GM19324 (cell line): Measurements from ENCODE around the gene RDH13.
"Not testable (repeated sequence)": the region's sequence is repeated elsewhere in the genome, so short reads cannot be mapped to it uniquely, and the experiment has no call there.

Experiments
- ATAC-seq: cut with Tn5 transposase; IDR thresholded peaks from one replicate; pipeline ENCODE4 v1.9.1; 2021; ENCODE audit warnings: mild to moderate bottlenecking, moderate library complexity; ENCODE audit not compliant: unreplicated experiment, low FRiP score

Gene RDH13

GRCh38 chr19:55079400-55080038, 16.6 kb upstream of the RDH13 start:
- no peak for ATAC-seq

GRCh38 chr19:55078996-55079395, 16.0 kb upstream of the RDH13 start:
- ATAC-seq, result no peak

GRCh38 chr19:55077106-55077505, 14.2 kb upstream of the RDH13 start:
- no peak for ATAC-seq

GRCh38 chr19:55076321-55076720, 13.4 kb upstream of the RDH13 start:
- no peak for ATAC-seq

DNA sequence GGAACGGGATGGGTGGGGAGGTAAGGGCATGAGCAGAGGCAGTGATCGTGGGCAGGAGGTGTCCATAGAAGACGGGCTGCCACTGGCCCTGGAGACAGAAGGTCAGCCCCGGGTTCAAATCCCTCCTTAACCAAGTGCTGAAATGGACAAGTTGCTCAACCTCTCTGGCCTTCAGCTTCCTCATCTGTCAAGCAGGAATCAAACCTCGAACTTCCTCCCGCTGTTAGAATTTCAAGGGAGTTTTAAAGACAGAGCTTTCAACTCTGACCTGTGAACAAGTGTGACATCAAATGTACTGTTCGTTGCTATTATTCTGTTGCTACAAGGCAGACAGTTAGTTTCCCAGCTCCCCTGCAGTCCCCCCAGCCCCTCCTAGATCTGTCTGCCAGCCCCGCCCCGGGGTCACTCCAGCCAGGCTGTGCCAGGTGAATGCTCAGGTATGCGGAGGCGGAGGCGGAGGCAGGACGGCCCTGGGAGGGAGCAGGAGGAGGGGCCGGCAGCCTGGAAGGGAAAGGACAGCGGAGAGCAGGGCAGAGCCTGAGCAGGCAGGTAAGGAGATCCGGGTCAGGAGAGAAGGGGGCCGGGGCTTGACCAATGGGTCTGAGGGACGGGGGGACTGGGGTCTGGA, 12.5 kb upstream of the RDH13 start, which contains the start of gene EPS8L1:
Gene EPS8L1, plus strand, starts transcription at position 499 of the 628 bp plus-strand sequence. CDS start 576 bp downstream, outside the sequence.
- no peak for ATAC-seq

GRCh38 chr19:55071913-55072312, 9.0 kb upstream of the RDH13 start:
- ATAC-seq, result no peak

GRCh38 chr19:55071129-55071502, 8.2 kb upstream of the RDH13 start:
- ATAC-seq, result no peak

- no peak for ATAC-seq
Measured at GRCh38 chr19:55070466-55071128, 7.6 kb upstream of the RDH13 start.

GRCh38 chr19:55069865-55070197, 6.9 kb upstream of the RDH13 start:
- ATAC-seq, result no peak

DNA sequence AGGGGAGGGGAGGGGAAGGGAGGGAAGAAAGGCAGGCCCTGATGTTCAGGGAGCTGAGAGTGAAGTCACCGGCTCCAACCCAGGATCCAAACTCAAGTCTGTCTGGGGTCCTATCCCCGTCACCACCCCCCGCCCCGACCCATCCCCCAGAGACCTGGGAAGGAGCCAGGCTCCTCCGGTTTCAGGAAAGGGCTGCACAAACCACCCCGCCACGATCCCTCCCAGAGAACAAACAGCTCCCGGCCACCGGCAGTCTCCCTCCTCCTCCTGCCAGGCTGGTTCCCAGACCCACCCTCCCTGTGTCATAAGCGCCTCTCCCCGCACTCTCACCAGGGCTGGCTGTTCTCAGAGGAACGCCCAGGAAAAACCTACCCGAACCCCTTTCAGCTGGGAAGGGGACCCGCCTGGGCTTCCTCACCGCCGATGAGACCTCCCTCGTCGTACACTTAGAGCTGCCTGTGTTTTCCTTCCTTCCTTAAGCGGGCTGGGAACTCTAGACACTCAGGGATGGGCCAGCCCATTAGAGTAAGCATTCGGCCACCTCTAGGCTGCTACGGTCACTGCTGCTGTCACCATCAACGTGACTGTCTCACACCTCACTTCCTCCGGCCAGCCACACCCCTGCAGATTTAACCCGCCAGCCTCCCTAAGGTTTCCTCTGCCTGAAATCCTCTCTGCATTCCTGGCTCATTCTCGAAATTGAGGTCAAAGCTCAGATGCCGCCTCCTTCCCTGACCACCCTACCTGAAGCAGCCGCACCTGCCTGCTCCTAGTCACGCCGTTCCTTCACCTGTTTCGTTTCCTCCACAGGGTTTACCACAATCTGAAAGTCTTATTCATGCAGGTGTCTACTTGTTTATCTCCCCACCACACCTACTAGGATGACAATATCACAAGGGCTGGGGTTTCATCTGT, 6.3 kb upstream of the RDH13 start:
- ATAC-seq, result no peak

- no peak for ATAC-seq
Measured at GRCh38 chr19:55067869-55068268, 4.9 kb upstream of the RDH13 start.

DNA sequence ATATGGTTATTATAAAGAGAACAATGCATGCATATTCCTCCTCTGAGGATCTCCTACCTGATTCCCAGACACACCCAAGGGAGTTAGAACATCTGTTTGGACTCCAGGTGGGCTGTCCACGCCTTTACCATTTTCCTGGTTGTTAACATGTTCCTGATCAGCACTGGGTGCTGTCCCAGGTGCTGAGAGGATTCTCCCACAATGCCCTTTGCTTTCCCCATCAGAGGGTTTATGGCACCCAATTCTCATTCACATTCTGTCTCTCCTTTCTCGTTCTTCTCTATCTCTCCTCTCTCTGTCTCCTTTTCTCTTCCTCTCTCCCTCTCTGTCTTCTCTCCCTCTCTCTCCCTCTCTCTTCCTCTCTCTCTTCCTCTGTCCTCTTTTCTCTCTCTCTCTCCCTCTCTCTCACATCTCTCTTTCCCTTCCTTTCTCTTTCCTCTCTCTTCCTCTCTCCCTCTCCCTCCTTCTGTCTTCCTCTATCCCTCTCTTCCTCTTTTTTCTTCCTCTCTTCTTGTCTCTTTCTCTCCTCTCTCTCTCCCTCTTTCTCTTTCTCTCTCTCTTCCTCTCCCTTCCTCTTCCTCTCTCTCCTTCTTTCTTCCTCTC, 3.3 kb upstream of the RDH13 start:
- no peak for ATAC-seq

DNA sequence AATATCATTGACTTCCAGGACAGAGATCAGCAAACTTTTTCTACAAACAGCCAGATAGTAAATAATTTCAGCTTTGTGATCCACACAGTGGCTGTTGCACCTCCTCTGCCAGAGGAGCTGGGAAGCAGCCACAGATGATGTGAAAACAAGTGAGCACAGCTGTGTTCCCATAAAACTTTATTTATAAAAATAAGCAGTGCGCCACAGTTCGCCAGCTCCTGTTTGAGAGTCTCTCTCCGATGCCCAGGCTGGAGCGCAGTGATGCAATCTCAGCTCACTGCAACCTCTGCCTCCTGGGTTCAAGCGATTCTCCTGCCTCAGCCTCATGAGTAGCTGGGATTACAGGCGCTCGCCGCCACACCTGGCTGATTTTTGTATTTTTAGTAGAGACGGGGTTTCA, 2.6 kb upstream of the RDH13 start:
- ATAC-seq, result not testable (repeated sequence)

- ATAC-seq, result no peak
Measured at GRCh38 chr19:55063492-55063843, 520 bp upstream of the RDH13 start.

DNA sequence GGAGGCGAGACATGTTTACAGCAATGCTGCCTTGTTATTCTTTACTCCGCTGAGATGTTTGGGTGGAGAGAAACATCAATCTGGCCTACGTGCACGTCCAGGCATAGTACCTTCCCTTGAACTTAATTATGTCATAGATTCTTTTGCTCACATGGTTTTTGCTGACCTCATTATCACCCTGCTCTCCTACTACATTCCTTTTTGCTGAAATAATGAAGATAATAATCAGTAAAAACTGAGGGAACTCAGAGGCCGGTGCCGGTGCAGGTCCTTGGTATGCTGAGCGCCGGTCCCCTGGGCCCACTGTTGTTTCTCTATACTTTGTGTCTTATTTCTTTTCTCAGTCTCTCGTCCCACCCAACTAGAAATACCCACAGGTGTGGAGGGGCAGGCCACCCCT, 2.7 kb downstream of the RDH13 start:
- ATAC-seq, result not testable (repeated sequence)

GRCh38 chr19:55058781-55059610, 4.0 kb downstream of the RDH13 start:
- no peak for ATAC-seq

GRCh38 chr19:55056827-55057226, 6.1 kb downstream of the RDH13 start:
- no peak for ATAC-seq

GRCh38 chr19:55053735-55054134, 9.2 kb downstream of the RDH13 start:
- ATAC-seq, result no peak

GRCh38 chr19:55050749-55051532, 12.0 kb downstream of the RDH13 start:
- no peak for ATAC-seq
